Vagina (tissue), 2 donors: ENCODE data around the gene PLOD2.

ENCODE experiments used
- POLR2A ChIP-seq, 2 donors: fragments of 450-650 bp; IDR thresholded peaks; one replicate each; pipeline ENCODE4 v1.6.1; 2017; ENCODE audit warnings: antibody characterized with exemption in 2 of 2, mild to moderate bottlenecking in 2 of 2, moderate library complexity in 2 of 2
- TF ChIP-seq, protein P1 (sequence below), 3 experiments: fragments of 450-650 bp in 2 of 3; fragments of 200-600 bp in 1 of 3; sonication (generic) in 1 of 3; IDR thresholded peaks; one replicate each; pipeline ENCODE4 v1.5.1; 2017 to 2019; ENCODE audit warnings: antibody characterized with exemption in 3 of 3, mild to moderate bottlenecking in 2 of 3, moderate library complexity in 2 of 3

DNA sequence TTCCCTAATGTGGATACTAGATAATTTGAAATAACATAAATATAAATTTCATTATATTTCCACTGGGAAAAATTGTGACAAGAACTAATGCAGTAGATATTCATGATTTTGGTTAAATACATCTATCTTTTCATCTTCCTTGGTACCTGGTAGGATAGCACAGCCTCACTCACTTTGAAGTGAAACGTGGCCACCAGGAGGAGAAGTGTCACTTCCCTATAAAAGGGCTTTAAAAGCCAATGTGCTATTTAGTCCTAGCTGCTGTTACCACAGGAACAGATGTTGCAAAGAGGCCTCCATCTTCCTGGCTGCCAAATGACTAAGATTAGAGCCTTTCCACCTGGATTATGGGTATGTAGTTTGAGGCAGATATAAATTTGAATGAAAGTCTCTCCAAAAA lies 140.0 kb downstream of the PLOD2 start:
- TF ChIP-seq, protein P1, sequence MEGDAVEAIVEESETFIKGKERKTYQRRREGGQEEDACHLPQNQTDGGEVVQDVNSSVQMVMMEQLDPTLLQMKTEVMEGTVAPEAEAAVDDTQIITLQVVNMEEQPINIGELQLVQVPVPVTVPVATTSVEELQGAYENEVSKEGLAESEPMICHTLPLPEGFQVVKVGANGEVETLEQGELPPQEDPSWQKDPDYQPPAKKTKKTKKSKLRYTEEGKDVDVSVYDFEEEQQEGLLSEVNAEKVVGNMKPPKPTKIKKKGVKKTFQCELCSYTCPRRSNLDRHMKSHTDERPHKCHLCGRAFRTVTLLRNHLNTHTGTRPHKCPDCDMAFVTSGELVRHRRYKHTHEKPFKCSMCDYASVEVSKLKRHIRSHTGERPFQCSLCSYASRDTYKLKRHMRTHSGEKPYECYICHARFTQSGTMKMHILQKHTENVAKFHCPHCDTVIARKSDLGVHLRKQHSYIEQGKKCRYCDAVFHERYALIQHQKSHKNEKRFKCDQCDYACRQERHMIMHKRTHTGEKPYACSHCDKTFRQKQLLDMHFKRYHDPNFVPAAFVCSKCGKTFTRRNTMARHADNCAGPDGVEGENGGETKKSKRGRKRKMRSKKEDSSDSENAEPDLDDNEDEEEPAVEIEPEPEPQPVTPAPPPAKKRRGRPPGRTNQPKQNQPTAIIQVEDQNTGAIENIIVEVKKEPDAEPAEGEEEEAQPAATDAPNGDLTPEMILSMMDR (IDR thresholded peaks at IDR 0.05) = no peak
- TF ChIP-seq POLR2A (IDR thresholded peaks at IDR 0.05) = no peak
